ENCODE results near the gene CTCFL. TPM values are rescaled to one million over a fixed set of nuclear protein-coding genes. Genes with fewer than 3 reads are reported as not detected.

The CTCFL gene
- total and polyA plus RNA-seq, 4 donors, result 0.05 to 0.08 (median 0.08) TPM; not detected in 1

- Histone ChIP-seq H3K4me1 (ENCODE audit: control insufficient read depth in 4 of 4, insufficient read depth in 4 of 4, low read length in 3 of 4) (peaks cover 0 to 4% (median 0%) of the 10 kb centered on the region in 4 donors), H3K4me3 (ENCODE audit: low read depth in 1 of 3, low read length in 3 of 3) (no peak overlapping the region), H3K9me3 (ENCODE audit: control insufficient read depth in 4 of 4, low read length in 3 of 4) (no peaks in the 10 kb centered on the region), H3K36me3 (ENCODE audit: control insufficient read depth in 4 of 4, insufficient read depth in 3 of 4, low read depth in 1 of 4, low read length in 3 of 4) (no peaks in the 10 kb centered on the region), H3K27ac (ENCODE audit: low read depth in 1 of 2, low read length in 2 of 2) (no peak overlapping the region), H3K27me3 (ENCODE audit: control insufficient read depth in 4 of 4, insufficient read depth in 4 of 4, low read length in 3 of 4) (no peaks in the 10 kb centered on the region), H3K9ac (ENCODE audit: low read depth in 1 of 2, low read length in 2 of 2) (no peak overlapping the region)
- DNase-seq (ENCODE audit: low spot score), result no peak
- TF ChIP-seq GABPA (IDR thresholded peaks at IDR 0.05 in 1 of 2, conservative IDR thresholded peaks at IDR 0.05 in 1 of 2) (no peak), FOXA1 (IDR thresholded peaks at IDR 0.05) (no peak), FOXA2 (IDR thresholded peaks at IDR 0.05) (no peak), JUND (IDR thresholded peaks at IDR 0.05) (no peak), NR2F2 (IDR thresholded peaks at IDR 0.05) (no peak), MAX (IDR thresholded peaks at IDR 0.05) (no peak), HNF4G (IDR thresholded peaks at IDR 0.05) (no peak), RXRA (IDR thresholded peaks at IDR 0.05) (no peak), ATF3 (IDR thresholded peaks at IDR 0.05) (no peak), HNF4A (conservative IDR thresholded peaks at IDR 0.05) (no peak), REST (IDR thresholded peaks at IDR 0.05) (no peak), TAF1 (conservative IDR thresholded peaks at IDR 0.05) (no peak)
- TF ChIP-seq, protein P1, sequence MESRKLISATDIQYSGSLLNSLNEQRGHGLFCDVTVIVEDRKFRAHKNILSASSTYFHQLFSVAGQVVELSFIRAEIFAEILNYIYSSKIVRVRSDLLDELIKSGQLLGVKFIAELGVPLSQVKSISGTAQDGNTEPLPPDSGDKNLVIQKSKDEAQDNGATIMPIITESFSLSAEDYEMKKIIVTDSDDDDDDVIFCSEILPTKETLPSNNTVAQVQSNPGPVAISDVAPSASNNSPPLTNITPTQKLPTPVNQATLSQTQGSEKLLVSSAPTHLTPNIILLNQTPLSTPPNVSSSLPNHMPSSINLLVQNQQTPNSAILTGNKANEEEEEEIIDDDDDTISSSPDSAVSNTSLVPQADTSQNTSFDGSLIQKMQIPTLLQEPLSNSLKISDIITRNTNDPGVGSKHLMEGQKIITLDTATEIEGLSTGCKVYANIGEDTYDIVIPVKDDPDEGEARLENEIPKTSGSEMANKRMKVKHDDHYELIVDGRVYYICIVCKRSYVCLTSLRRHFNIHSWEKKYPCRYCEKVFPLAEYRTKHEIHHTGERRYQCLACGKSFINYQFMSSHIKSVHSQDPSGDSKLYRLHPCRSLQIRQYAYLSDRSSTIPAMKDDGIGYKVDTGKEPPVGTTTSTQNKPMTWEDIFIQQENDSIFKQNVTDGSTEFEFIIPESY (IDR thresholded peaks at IDR 0.05), result no peak
- 91% methylated on average over 6 of the region's 6 CpGs for WGBS
These were observed 22.6 kb downstream of the CTCFL start for GRCh38 chr20:57502336-57502700.

DNA sequence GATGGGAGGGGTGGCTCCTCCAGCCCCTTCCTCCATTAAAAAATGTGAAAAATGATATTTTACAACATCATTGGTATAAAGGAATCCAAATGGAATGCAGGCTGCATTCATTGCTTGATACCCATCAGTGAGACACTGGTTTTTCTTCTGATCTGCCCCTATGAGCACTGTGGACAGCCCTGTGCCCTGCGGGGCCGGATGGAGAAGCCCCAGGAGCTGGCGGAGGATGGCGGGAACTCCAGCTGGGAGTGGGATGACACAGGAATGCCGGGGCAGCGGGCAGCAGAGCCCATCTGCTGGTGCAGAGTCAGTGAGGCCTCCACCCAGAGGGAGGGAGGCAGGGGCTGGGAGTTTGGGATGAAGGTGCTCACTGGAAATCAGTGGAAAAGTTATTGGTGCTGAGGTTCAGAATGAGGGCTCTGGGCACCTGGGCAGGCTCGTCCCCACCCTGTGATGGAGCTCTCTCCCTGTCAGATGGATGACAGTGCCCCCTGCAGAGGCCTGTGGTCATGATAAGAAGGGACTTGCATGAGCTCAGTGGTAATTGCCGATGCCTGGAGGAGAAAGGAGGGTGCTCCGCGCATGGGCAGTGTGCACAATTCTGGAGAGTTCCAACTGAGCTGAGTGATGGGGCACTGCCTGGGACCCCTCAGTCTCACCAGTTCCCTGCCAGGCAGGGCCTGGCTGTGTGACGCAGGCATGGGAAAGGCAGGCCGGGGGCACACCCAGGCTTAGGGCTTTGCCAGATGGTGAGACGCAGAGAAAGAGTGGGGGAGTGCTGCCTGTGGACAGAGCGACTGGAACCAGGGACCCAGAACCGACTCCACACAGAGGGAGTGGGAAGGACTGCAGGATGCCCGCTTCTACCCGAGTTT lies 23.2 kb downstream of the CTCFL start:
- no peak overlapping the region for H3K27ac ChIP-seq (ENCODE audit: low read depth in 1 of 2, low read length in 2 of 2)
- no peak for DNase-seq (ENCODE audit: low spot score)

More for the DNA sequence above, 23.2 kb downstream of the CTCFL start:
- H3K4me1 ChIP-seq (ENCODE audit: control insufficient read depth in 4 of 4, insufficient read depth in 4 of 4, low read length in 3 of 4), result peaks cover 0 to 4% (median 0%) of the 10 kb centered on the region in 4 donors
- no peaks in the 10 kb centered on the region for H3K27me3 ChIP-seq (ENCODE audit: control insufficient read depth in 4 of 4, insufficient read depth in 4 of 4, low read length in 3 of 4)
- H3K9ac ChIP-seq (ENCODE audit: low read depth in 1 of 2, low read length in 2 of 2), result no peak overlapping the region
- 87% methylated on average over 17 of the region's 17 CpGs for WGBS
- H3K4me3 ChIP-seq (ENCODE audit: low read depth in 1 of 3, low read length in 3 of 3), result no peak overlapping the region
- H3K36me3 ChIP-seq (ENCODE audit: control insufficient read depth in 4 of 4, insufficient read depth in 3 of 4, low read depth in 1 of 4, low read length in 3 of 4), result no peaks in the 10 kb centered on the region
- no peak for TF ChIP-seq RAD21 (IDR thresholded peaks at IDR 0.05)
- no peak for TF ChIP-seq YY1 (IDR thresholded peaks at IDR 0.05)
- TF ChIP-seq RXRA (IDR thresholded peaks at IDR 0.05), result no peak
- TF ChIP-seq FOXA2 (IDR thresholded peaks at IDR 0.05), result no peak
- TF ChIP-seq GABPA (IDR thresholded peaks at IDR 0.05 in 1 of 2, conservative IDR thresholded peaks at IDR 0.05 in 1 of 2), result no peak
- no peak for TF ChIP-seq NR2F2 (IDR thresholded peaks at IDR 0.05)
- no peak for TF ChIP-seq TAF1 (conservative IDR thresholded peaks at IDR 0.05)
- TF ChIP-seq EGR1 (IDR thresholded peaks at IDR 0.05; ENCODE audit: low read depth in 2 of 2), result no peak
- no peaks in the 10 kb centered on the region for H3K9me3 ChIP-seq (ENCODE audit: control insufficient read depth in 4 of 4, low read length in 3 of 4)

All from liver (tissue), 9 donors.